Femur (tissue), 1 donor: ENCODE measurements around the gene OR4K17.
"Not testable (repeated sequence)": the region's sequence is repeated elsewhere in the genome, so short reads cannot be mapped to it uniquely, and the experiment has no call there.

ENCODE experiments used
- DNase-seq: peaks from one replicate; pipeline ENCODE4 v3.0.0-alpha.2; 2017

Gene OR4K17

GRCh38 chr14:20110438-20110837 is at the start of gene OR4K17:
Gene OR4K17, plus strand, starts transcription at chr14:20110739. Its CDS starts 6,761 bp downstream, at chr14:20117500.
- no peak for DNase-seq

- no peak for DNase-seq
These were observed 18.5 kb upstream of the OR4K17 start for GRCh38 chr14:20092050-20092449.

- no peak for DNase-seq
These were observed 17.1 kb upstream of the OR4K17 start for GRCh38 chr14:20093442-20093841.

GRCh38 chr14:20098926-20099770 is 11.4 kb upstream of the OR4K17 start:
- not testable (repeated sequence) for DNase-seq

GRCh38 chr14:20112321-20112720 is 1.8 kb downstream of the OR4K17 start:
- DNase-seq, result no peak

- no peak for DNase-seq
These were observed 6.2 kb downstream of the OR4K17 start for GRCh38 chr14:20116748-20117147.

- no peak for DNase-seq
These were observed 8.3 kb downstream of the OR4K17 start for GRCh38 chr14:20118795-20119194.

- no peak for DNase-seq
These were observed 28.0 kb downstream of the OR4K17 start, which contains the start of gene OR4N5 for GRCh38 chr14:20138520-20138919. Gene OR4N5, plus strand, starts transcription at chr14:20138820. Its CDS starts 4,916 bp downstream, at chr14:20143736.

GRCh38 chr14:20143911-20144310 is 33.4 kb downstream of the OR4K17 start:
- no peak for DNase-seq

GRCh38 chr14:20144820-20145219 is 34.3 kb downstream of the OR4K17 start:
- DNase-seq, result no peak

GRCh38 chr14:20164462-20164861 is 53.9 kb downstream of the OR4K17 start:
- DNase-seq, result no peak

- DNase-seq, result no peak
These were observed 56.6 kb downstream of the OR4K17 start for GRCh38 chr14:20167091-20167490.

GRCh38 chr14:20169852-20170251 is 59.3 kb downstream of the OR4K17 start:
- DNase-seq, result not testable (repeated sequence)
